K562 (cell line): Measurements from ENCODE around the gene FAM53B.

Experiments used
- FOXJ3 ChIP-seq: sonication (generic); formaldehyde crosslinking; IDR thresholded peaks from 2 replicates; pipeline ENCODE4 v1.4.0; 2020; ENCODE audit warnings: mild to moderate bottlenecking, missing genetic modification reagents
- HDAC2 ChIP-seq: fragments of 450-650 bp; IDR thresholded peaks from 2 replicates; pipeline ENCODE4 v1.6.1; 2016; ENCODE audit warnings: mild to moderate bottlenecking
- RCOR1 ChIP-seq, 2 experiments: IDR thresholded peaks; 2 replicates each; pipeline ENCODE4 v1.6.1; 2012; ENCODE audit warnings: low read depth in 2 of 2, low read length in 2 of 2, borderline replicate concordance in 1 of 2, improper control_type of control experiment in 1 of 2
- ZNF318 ChIP-seq, 2 experiments: fragments of 450-650 bp; IDR thresholded peaks; 2 replicates each; pipeline ENCODE4 v1.6.1; 2016; ENCODE audit warnings: mild to moderate bottlenecking in 2 of 2, borderline replicate concordance in 1 of 2, low read depth in 1 of 2, moderate library complexity in 1 of 2
- TF ChIP-seq, protein P1 (sequence below): sonication (generic); formaldehyde crosslinking; IDR thresholded peaks from 2 replicates; pipeline ENCODE4 v1.8.1; 2023; ENCODE audit warnings: mild to moderate bottlenecking, missing genetic modification reagents
- TF ChIP-seq, protein P2 (sequence below), 3 experiments: IDR thresholded peaks in 2 of 3; conservative IDR thresholded peaks in 1 of 3; 2 replicates each; pipeline ENCODE4 v1.5.1; 2011 to 2012; ENCODE audit warnings: low read length in 3 of 3, mild to moderate bottlenecking in 3 of 3, control low read depth in 2 of 3, improper control_type of control experiment in 1 of 3, inconsistent platforms in 1 of 3, low read depth in 1 of 3, mixed read lengths in 1 of 3, moderate library complexity in 1 of 3; ENCODE audit not compliant: insufficient read depth in 2 of 3

DNA sequence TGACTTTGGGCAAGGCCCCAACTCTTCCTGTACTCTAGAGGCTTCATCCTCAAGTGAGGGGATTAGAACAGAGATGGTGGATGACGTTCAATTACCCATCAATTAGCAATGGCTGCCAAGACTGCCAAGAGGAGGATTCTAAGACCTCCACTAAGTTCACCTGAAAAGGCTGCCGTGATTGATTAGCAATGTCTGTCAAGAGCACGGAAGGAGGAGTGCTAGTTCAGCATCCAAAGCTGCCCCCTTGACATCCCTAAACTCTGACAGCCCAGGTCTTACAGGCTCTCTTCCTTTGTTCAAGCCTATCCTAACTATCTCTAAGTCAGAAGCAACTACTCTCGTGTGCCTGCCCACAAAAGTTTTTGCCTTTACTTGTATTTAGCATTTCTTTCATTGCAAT lies 68.4 kb downstream of the FAM53B start:
- TF ChIP-seq HDAC2 (no peak), FOXJ3 (CRISPR knock-in tag) (no peak), RCOR1 (IDR thresholded peaks at IDR 0.05; ENCODE audit: borderline replicate concordance in 1 of 2, low read depth in 2 of 2, low read length in 2 of 2) (no peak), ZNF318 (IDR thresholded peaks at IDR 0.05; ENCODE audit: borderline replicate concordance in 1 of 2, low read depth in 1 of 2) (no peak)
- TF ChIP-seq, protein P1, sequence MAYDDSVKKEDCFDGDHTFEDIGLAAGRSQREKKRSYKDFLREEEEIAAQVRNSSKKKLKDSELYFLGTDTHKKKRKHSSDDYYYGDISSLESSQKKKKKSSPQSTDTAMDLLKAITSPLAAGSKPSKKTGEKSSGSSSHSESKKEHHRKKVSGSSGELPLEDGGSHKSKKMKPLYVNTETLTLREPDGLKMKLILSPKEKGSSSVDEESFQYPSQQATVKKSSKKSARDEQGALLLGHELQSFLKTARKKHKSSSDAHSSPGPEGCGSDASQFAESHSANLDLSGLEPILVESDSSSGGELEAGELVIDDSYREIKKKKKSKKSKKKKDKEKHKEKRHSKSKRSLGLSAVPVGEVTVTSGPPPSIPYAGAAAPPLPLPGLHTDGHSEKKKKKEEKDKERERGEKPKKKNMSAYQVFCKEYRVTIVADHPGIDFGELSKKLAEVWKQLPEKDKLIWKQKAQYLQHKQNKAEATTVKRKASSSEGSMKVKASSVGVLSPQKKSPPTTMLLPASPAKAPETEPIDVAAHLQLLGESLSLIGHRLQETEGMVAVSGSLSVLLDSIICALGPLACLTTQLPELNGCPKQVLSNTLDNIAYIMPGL (CRISPR knock-in tag) = no peak
- TF ChIP-seq, protein P2, sequence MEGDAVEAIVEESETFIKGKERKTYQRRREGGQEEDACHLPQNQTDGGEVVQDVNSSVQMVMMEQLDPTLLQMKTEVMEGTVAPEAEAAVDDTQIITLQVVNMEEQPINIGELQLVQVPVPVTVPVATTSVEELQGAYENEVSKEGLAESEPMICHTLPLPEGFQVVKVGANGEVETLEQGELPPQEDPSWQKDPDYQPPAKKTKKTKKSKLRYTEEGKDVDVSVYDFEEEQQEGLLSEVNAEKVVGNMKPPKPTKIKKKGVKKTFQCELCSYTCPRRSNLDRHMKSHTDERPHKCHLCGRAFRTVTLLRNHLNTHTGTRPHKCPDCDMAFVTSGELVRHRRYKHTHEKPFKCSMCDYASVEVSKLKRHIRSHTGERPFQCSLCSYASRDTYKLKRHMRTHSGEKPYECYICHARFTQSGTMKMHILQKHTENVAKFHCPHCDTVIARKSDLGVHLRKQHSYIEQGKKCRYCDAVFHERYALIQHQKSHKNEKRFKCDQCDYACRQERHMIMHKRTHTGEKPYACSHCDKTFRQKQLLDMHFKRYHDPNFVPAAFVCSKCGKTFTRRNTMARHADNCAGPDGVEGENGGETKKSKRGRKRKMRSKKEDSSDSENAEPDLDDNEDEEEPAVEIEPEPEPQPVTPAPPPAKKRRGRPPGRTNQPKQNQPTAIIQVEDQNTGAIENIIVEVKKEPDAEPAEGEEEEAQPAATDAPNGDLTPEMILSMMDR (IDR thresholded peaks at IDR 0.05 in 2 of 3, conservative IDR thresholded peaks at IDR 0.05 in 1 of 3; ENCODE audit: insufficient read depth in 2 of 3, low read depth in 1 of 3, low read length in 3 of 3) = no peak
